Hematopoietic multipotent progenitor cell treated with erythropoietin and hydrocortisone succinate and interleukin-3 and kit ligand, for 4 days (in vitro differentiated cells): ENCODE results near the gene ADAMTS17.
"Not testable (repeated sequence)": the region's sequence is repeated elsewhere in the genome, so short reads cannot be mapped to it uniquely, and the experiment has no call there.

ENCODE experiments used
- DNase-seq: peaks from one replicate; pipeline ENCODE4 v3.0.0-alpha.2; 2015

The ADAMTS17 gene

GRCh38 chr15:100101426-100102089, 240.2 kb downstream of the ADAMTS17 start:
- no peak for DNase-seq

- no peak for DNase-seq
Measured at GRCh38 chr15:100100926-100101325, 240.8 kb downstream of the ADAMTS17 start.

GRCh38 chr15:100099976-100100375, 241.8 kb downstream of the ADAMTS17 start:
- DNase-seq: no peak

- DNase-seq: no peak
Measured at GRCh38 chr15:100098705-100099104, 243.1 kb downstream of the ADAMTS17 start.

- DNase-seq: no peak
Measured at GRCh38 chr15:100097342-100098127, 244.2 kb downstream of the ADAMTS17 start.

GRCh38 chr15:100096700-100097099, 245.1 kb downstream of the ADAMTS17 start:
- no peak for DNase-seq

GRCh38 chr15:100096248-100096600, 245.6 kb downstream of the ADAMTS17 start:
- no peak for DNase-seq

- no peak for DNase-seq
Measured at GRCh38 chr15:100095541-100096247, 246.1 kb downstream of the ADAMTS17 start.

- no peak for DNase-seq
Measured at GRCh38 chr15:100094127-100094510, 247.7 kb downstream of the ADAMTS17 start.

GRCh38 chr15:100093211-100094126, 248.3 kb downstream of the ADAMTS17 start:
- DNase-seq: no peak

- no peak for DNase-seq
Measured at GRCh38 chr15:100092034-100092433, 249.7 kb downstream of the ADAMTS17 start.

GRCh38 chr15:100090411-100090810, 251.4 kb downstream of the ADAMTS17 start:
- no peak for DNase-seq

- not testable (repeated sequence) for DNase-seq
Measured at GRCh38 chr15:100084042-100084821, 257.5 kb downstream of the ADAMTS17 start.

GRCh38 chr15:100083572-100083971, 258.2 kb downstream of the ADAMTS17 start:
- no peak for DNase-seq

- DNase-seq: no peak
Measured at GRCh38 chr15:100082761-100083402, 258.9 kb downstream of the ADAMTS17 start.

GRCh38 chr15:100081454-100081853, 260.3 kb downstream of the ADAMTS17 start:
- no peak for DNase-seq

GRCh38 chr15:100078511-100079220, 263.1 kb downstream of the ADAMTS17 start:
- DNase-seq: no peak

GRCh38 chr15:100075229-100075628, 266.5 kb downstream of the ADAMTS17 start:
- no peak for DNase-seq

- no peak for DNase-seq
Measured at GRCh38 chr15:100073982-100074381, 267.8 kb downstream of the ADAMTS17 start.

GRCh38 chr15:100066521-100067280, 275.1 kb downstream of the ADAMTS17 start:
- DNase-seq: not testable (repeated sequence)
